GM12892 (cell line): Measurements from ENCODE around the gene IP6K2.

Experiments
- POLR2A ChIP-seq: IDR thresholded peaks from 2 replicates; pipeline ENCODE4 v1.6.1; 2011; ENCODE audit warnings: low read depth, low read length, control low read depth
- POLR2AphosphoS5 ChIP-seq: IDR thresholded peaks from 2 replicates; pipeline ENCODE4 v1.6.1; 2011; ENCODE audit warnings: low read depth, low read length, control low read depth
- TAF1 ChIP-seq: IDR thresholded peaks from 2 replicates; pipeline ENCODE4 v1.6.1; 2011; ENCODE audit warnings: low read depth, mild to moderate bottlenecking, control low read depth, low read length, borderline replicate concordance

DNA sequence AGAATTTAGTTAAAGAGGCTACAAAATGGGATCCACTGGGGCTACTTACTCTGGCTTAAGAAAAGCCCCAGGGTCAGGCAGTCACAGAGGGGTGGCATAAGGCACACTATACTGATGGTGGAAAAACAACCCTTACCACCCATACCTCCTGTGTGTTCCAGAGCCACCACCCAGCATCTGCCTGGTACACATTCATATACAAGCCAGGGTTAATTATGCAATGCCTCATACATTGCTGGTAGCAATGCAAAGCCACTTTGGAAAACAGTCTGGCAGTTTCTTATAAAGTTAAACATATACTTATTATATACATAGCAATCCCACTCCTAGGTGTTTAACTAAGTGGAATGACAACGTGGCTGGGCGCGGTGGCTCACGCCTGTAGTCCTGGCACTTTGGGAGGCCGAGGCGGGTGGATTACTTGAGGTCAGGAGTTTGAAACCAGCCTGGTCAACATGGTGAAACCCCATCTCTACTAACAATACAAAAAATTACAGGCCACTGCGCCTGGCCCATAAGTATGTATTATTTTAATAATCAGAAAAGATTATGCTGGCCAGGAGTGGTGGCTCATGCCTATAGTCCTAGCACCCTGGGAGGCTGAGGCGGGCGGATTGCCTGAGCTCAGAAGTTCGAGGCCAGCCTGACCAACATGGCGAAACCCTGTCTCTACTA, 16.2 kb downstream of the IP6K2 start:
- no peak for TF ChIP-seq POLR2A
- TF ChIP-seq POLR2AphosphoS5, result no peak
- TF ChIP-seq TAF1, result no peak
